ENCODE measurements around the gene JMJD1C.

The JMJD1C gene

GRCh38 chr10:63224241-63224640 lies 241.5 kb downstream of the JMJD1C start:
- TF ChIP-seq GATA2 (IDR thresholded peaks at IDR 0.05; ENCODE audit: low read depth, low read length), result no peak
- no peak for TF ChIP-seq GATA3 (IDR thresholded peaks at IDR 0.05; ENCODE audit: low read depth, low read length)

GRCh38 chr10:63221950-63222349 lies 243.8 kb downstream of the JMJD1C start:
- TF ChIP-seq GATA3 (IDR thresholded peaks at IDR 0.05; ENCODE audit: low read depth, low read length) (no peak), GATA2 (IDR thresholded peaks at IDR 0.05; ENCODE audit: low read depth, low read length) (no peak)

- TF ChIP-seq GATA2 (IDR thresholded peaks at IDR 0.05; ENCODE audit: low read depth, low read length), result no peak
These were observed 246.0 kb downstream of the JMJD1C start for GRCh38 chr10:63219749-63220148.

GRCh38 chr10:63217120-63217605 lies 248.6 kb downstream of the JMJD1C start:
- TF ChIP-seq GATA2 (IDR thresholded peaks at IDR 0.05; ENCODE audit: low read depth, low read length), result no peak
- TF ChIP-seq GATA3 (IDR thresholded peaks at IDR 0.05; ENCODE audit: low read depth, low read length), result no peak

- TF ChIP-seq GATA2 (IDR thresholded peaks at IDR 0.05; ENCODE audit: low read depth, low read length), result no peak
- no peak for TF ChIP-seq GATA3 (IDR thresholded peaks at IDR 0.05; ENCODE audit: low read depth, low read length)
These were observed 251.2 kb downstream of the JMJD1C start for GRCh38 chr10:63214571-63214970.

GRCh38 chr10:63213489-63213888 lies 252.3 kb downstream of the JMJD1C start:
- no peak for TF ChIP-seq GATA2 (IDR thresholded peaks at IDR 0.05; ENCODE audit: low read depth, low read length)
- no peak for TF ChIP-seq GATA3 (IDR thresholded peaks at IDR 0.05; ENCODE audit: low read depth, low read length)

- TF ChIP-seq GATA3 (IDR thresholded peaks at IDR 0.05; ENCODE audit: low read depth, low read length) (no peak), GATA2 (IDR thresholded peaks at IDR 0.05; ENCODE audit: low read depth, low read length) (no peak)
These were observed 255.1 kb downstream of the JMJD1C start for GRCh38 chr10:63210611-63211196.

GRCh38 chr10:63209705-63210104 lies 256.1 kb downstream of the JMJD1C start:
- TF ChIP-seq GATA2 (IDR thresholded peaks at IDR 0.05; ENCODE audit: low read depth, low read length) (no peak), GATA3 (IDR thresholded peaks at IDR 0.05; ENCODE audit: low read depth, low read length) (no peak)

- TF ChIP-seq GATA2 (IDR thresholded peaks at IDR 0.05; ENCODE audit: low read depth, low read length) (no peak), GATA3 (IDR thresholded peaks at IDR 0.05; ENCODE audit: low read depth, low read length) (no peak)
These were observed 256.8 kb downstream of the JMJD1C start for GRCh38 chr10:63208986-63209385.

GRCh38 chr10:63206997-63207811 lies 258.6 kb downstream of the JMJD1C start:
- no peak for TF ChIP-seq GATA2 (IDR thresholded peaks at IDR 0.05; ENCODE audit: low read depth, low read length)
- TF ChIP-seq GATA3 (IDR thresholded peaks at IDR 0.05; ENCODE audit: low read depth, low read length), result no peak

- TF ChIP-seq GATA2 (IDR thresholded peaks at IDR 0.05; ENCODE audit: low read depth, low read length) (no peak), GATA3 (IDR thresholded peaks at IDR 0.05; ENCODE audit: low read depth, low read length) (no peak)
These were observed 259.2 kb downstream of the JMJD1C start for GRCh38 chr10:63206576-63206975.

GRCh38 chr10:63205421-63205820 lies 260.4 kb downstream of the JMJD1C start:
- TF ChIP-seq GATA2 (IDR thresholded peaks at IDR 0.05; ENCODE audit: low read depth, low read length), result no peak
- TF ChIP-seq GATA3 (IDR thresholded peaks at IDR 0.05; ENCODE audit: low read depth, low read length), result no peak

GRCh38 chr10:63204667-63205391 lies 260.9 kb downstream of the JMJD1C start:
- TF ChIP-seq GATA2 (IDR thresholded peaks at IDR 0.05; ENCODE audit: low read depth, low read length) (no peak), GATA3 (IDR thresholded peaks at IDR 0.05; ENCODE audit: low read depth, low read length) (no peak)

- TF ChIP-seq GATA3 (IDR thresholded peaks at IDR 0.05; ENCODE audit: low read depth, low read length) (no peak), GATA2 (IDR thresholded peaks at IDR 0.05; ENCODE audit: low read depth, low read length) (no peak)
These were observed 264.7 kb downstream of the JMJD1C start for GRCh38 chr10:63201118-63201517.

Measured in SH-SY5Y (cell line).